Lower leg skin (tissue), 4 donors: Measurements from ENCODE around the gene ARHGAP25. TPM values are rescaled to one million over a fixed set of nuclear protein-coding genes. Genes with fewer than 3 reads are reported as not detected.

Experiments
- DNase-seq, 2 donors: peaks; one replicate each; pipeline ENCODE4 v3.0.0-alpha.2; 2019; ENCODE audit warnings: low spot score in 2 of 2
- H3K4me3 ChIP-seq: fragments of 200-600 bp; sonication (generic); 2 replicates; pipeline ENCODE4 v1.5.1; 2017; ENCODE audit warnings: mild to moderate bottlenecking, low read depth; ENCODE audit not compliant: poor library complexity, severe bottlenecking
- POLR2A ChIP-seq, 2 donors: fragments of 450-650 bp; IDR thresholded peaks; one replicate each; pipeline ENCODE4 v1.6.1; 2016 to 2017; ENCODE audit warnings: antibody characterized with exemption in 2 of 2, mild to moderate bottlenecking in 1 of 2, moderate library complexity in 1 of 2
- WGBS, 2 donors: methylation state at CpG; one replicate each; pipeline ENCODE4 v1.1.5; 2018; 5-methylcytosine and 5-hydroxymethylcytosine counted together
- intact Hi-C: fragments of 100-400 bp; cut with DNase I; formaldehyde crosslinking; loops from one replicate; pipeline ENCODE4 v1.15.0; 2023; ENCODE audit warnings: low total_unique reads
- total RNA-seq, 4 donors: library from RNA; depleted of rRNA; stranded (reverse); fragments of >200 nt; gene quantifications; one replicate each; pipeline ENCODE4 v1.1.0, GENCODE V29; 2016
- TF ChIP-seq, protein P1 (sequence below), 3 donors: fragments of 450-650 bp; IDR thresholded peaks; one replicate each; pipeline ENCODE4 v1.5.1; 2016; ENCODE audit warnings: antibody characterized with exemption in 3 of 3, mild to moderate bottlenecking in 3 of 3, moderate library complexity in 2 of 3

The ARHGAP25 gene
- total RNA-seq, 4 donors from 2014 or later = 3.3 to 9.6 (median 4.9) TPM

GRCh38 chr2:68745006-68745405, 10.4 kb downstream of the ARHGAP25 start:
- intact Hi-C loops = loop anchor here (10.0 kb wide), 1 partner anchor 180 kb away; no protein-coding TSS in a partner anchor
- H3K4me3 ChIP-seq = no peak overlapping the region

DNA sequence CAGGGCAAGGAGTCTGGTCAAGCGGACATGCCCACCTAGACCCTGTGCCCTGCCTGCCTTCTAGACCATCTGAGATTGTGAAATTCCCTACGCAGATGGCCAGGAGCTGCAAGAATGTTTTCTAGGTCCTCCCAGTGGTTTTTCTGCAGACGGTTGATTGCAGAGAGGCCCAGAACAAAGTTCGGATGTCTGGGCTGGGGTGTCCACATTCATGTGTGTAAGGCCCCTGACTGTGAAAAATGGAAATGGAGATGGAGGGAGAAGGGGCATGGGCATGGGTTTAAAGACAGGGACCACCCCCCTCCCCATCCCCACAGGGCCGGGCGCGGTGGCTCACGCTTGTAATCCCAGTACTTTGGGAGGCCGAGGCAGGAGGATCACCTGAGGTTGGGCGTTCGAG, 11.8 kb downstream of the ARHGAP25 start:
- intact Hi-C loops = loop anchor here (10.0 kb wide), 1 partner anchor 178 kb away; no protein-coding TSS in a partner anchor
- H3K4me3 ChIP-seq = no peak overlapping the region
- WGBS, 2 donors = 95% methylated on average over 11 of the region's 11 CpGs
- DNase-seq = peak in 1 of 2 donors; percentile 52
- TF ChIP-seq POLR2A (IDR thresholded peaks at IDR 0.05) = no peak
- TF ChIP-seq, protein P1, sequence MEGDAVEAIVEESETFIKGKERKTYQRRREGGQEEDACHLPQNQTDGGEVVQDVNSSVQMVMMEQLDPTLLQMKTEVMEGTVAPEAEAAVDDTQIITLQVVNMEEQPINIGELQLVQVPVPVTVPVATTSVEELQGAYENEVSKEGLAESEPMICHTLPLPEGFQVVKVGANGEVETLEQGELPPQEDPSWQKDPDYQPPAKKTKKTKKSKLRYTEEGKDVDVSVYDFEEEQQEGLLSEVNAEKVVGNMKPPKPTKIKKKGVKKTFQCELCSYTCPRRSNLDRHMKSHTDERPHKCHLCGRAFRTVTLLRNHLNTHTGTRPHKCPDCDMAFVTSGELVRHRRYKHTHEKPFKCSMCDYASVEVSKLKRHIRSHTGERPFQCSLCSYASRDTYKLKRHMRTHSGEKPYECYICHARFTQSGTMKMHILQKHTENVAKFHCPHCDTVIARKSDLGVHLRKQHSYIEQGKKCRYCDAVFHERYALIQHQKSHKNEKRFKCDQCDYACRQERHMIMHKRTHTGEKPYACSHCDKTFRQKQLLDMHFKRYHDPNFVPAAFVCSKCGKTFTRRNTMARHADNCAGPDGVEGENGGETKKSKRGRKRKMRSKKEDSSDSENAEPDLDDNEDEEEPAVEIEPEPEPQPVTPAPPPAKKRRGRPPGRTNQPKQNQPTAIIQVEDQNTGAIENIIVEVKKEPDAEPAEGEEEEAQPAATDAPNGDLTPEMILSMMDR (IDR thresholded peaks at IDR 0.05) = no peak

More at GRCh38 chr2:68745006-68745405, 10.4 kb downstream of the ARHGAP25 start:
- peak; percentile 6 to 10 for DNase-seq
- TF ChIP-seq POLR2A (IDR thresholded peaks at IDR 0.05) = no peak
- TF ChIP-seq, protein P1 (IDR thresholded peaks at IDR 0.05) = no peak
- WGBS, 2 donors = 62 to 80% methylated on average over 2 of the region's 2 CpGs

- WGBS, 2 donors = 84 to 92% methylated on average over 6 of the region's 6 CpGs
- intact Hi-C loops = loop anchor here (10.0 kb wide), 1 partner anchor 177 kb away; no protein-coding TSS in a partner anchor
- TF ChIP-seq, protein P1 (IDR thresholded peaks at IDR 0.05) = no peak
- TF ChIP-seq POLR2A (IDR thresholded peaks at IDR 0.05) = no peak
- peak in 1 of 2 donors; percentile 67 for DNase-seq
- no peak overlapping the region for H3K4me3 ChIP-seq
Observed at GRCh38 chr2:68747413-68747812, 12.8 kb downstream of the ARHGAP25 start.

DNA sequence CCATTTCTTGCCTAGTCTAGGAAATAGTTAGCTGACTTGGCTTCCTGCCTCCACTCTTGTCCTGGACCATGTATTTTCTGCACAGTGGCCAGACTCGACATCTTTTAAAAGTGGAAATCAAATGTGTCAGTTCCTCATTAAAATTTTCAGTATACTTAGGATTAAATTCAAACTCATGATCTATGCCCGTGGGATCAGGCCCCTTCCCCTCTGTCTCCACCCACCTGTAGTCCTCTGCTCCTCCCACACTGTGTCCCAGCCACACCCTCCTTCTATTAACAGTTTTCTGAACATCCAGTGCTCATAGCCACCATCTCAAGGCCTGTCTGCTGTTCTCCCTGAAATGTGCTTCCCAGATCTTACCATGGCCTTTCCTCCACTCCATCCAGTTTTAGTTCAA, 13.3 kb downstream of the ARHGAP25 start:
- intact Hi-C loops = loop anchor here (10.0 kb wide), 1 partner anchor 177 kb away; no protein-coding TSS in a partner anchor
- 47 to 52% methylated on average over 2 of the region's 2 CpGs for WGBS, 2 donors
- no peak for TF ChIP-seq POLR2A (IDR thresholded peaks at IDR 0.05)
- TF ChIP-seq, protein P1 (IDR thresholded peaks at IDR 0.05) = no peak
- H3K4me3 ChIP-seq = no peak overlapping the region
- DNase-seq = peak; percentile 12 to 14

- DNase-seq = peak in 1 of 2 donors; percentile 3
- no peak overlapping the region for H3K4me3 ChIP-seq
- intact Hi-C loops = loop anchor here (10.0 kb wide), 1 partner anchor 176 kb away; no protein-coding TSS in a partner anchor
- 96 to 100% methylated on average over 1 of the region's 1 CpG for WGBS, 2 donors
- no peak for TF ChIP-seq POLR2A (IDR thresholded peaks at IDR 0.05)
- TF ChIP-seq, protein P1 (IDR thresholded peaks at IDR 0.05) = no peak
Observed at GRCh38 chr2:68748568-68748967, 14.0 kb downstream of the ARHGAP25 start.

DNA sequence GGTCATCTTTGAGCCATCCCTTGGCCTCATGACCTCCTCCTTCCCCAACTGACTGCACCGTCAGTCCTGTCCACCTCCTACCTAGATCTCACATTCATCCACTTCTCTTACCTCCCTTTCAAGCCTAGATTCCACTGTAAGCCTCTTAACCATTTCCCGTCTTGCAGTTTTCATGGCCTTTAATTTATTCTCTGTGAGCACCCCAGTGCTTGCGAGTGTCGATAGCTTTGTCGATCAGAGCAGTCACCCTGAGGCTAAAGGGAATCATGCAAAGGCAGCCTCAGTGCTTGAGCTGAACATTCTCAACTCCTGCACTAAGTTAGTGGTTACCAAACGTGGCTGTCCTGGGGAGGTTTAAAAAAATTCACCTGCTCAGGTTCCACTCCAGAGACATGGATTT, 14.7 kb downstream of the ARHGAP25 start:
- H3K4me3 ChIP-seq = no peak overlapping the region
- WGBS, 2 donors = 88 to 91% methylated on average over 6 of the region's 6 CpGs
- peak; percentile 2 to 20 for DNase-seq
- TF ChIP-seq, protein P1 (IDR thresholded peaks at IDR 0.05) = no peak
- TF ChIP-seq POLR2A (IDR thresholded peaks at IDR 0.05) = no peak
- intact Hi-C loops = loop anchor here (10.0 kb wide), 1 partner anchor 175 kb away; no protein-coding TSS in a partner anchor
